Caki2 (cell line): ENCODE data around the gene PDIA6. TPM values are rescaled to one million over a fixed set of nuclear protein-coding genes. Genes with fewer than 3 reads are reported as not detected.
A peak's percentile ranks its signal among the peaks of the same experiment; 100 is the strongest.
"Not testable (repeated sequence)": the region's sequence is repeated elsewhere in the genome, so short reads cannot be mapped to it uniquely, and the experiment has no call there.

Experiments
- DNase-seq: peaks from one replicate; pipeline ENCODE4 v3.0.0-alpha.2; 2015; ENCODE audit warnings: low read depth
- in situ Hi-C: cut with HindIII; loops from 2 replicates; pipeline ENCODE4 v1.10.0; 2016; ENCODE audit warnings: low sequenced_read_pairs, low pct_unique_long_range_greater_than_20kb, mixed read lengths
- total RNA-seq: library from RNA; depleted of rRNA; stranded (reverse); fragments of >200 nt; shearing (Covaris generic); gene quantifications from 2 replicates; pipeline ENCODE4 v1.2.3, GENCODE V29; 2014; ENCODE audit warnings: low replicate concordance

The PDIA6 gene
- total RNA-seq, 1 experiment from 2014 or later, result 548 TPM

- in situ Hi-C loops, result loop anchor here (10.0 kb wide), 1 partner anchor 299 kb away; a partner anchor contains a TSS
- peak; percentile 21 for DNase-seq
These were observed 22.7 kb upstream of the PDIA6 start for GRCh38 chr2:10835052-10835970.

- in situ Hi-C loops, result loop anchor here (10.0 kb wide), 1 partner anchor 301 kb away; a partner anchor contains a TSS
- DNase-seq, result no peak
These were observed 21.6 kb upstream of the PDIA6 start for GRCh38 chr2:10834068-10834655.

- in situ Hi-C loops, result loop anchor here (10.0 kb wide), 1 partner anchor 302 kb away; a partner anchor contains a TSS
- DNase-seq, result no peak
These were observed 20.4 kb upstream of the PDIA6 start for GRCh38 chr2:10833021-10833420.

GRCh38 chr2:10832203-10832936 is 19.8 kb upstream of the PDIA6 start:
- peak; percentile 72 for DNase-seq
- in situ Hi-C loops, result loop anchor here (10.0 kb wide), 1 partner anchor 302 kb away; a partner anchor contains a TSS

GRCh38 chr2:10831400-10831985 is 18.9 kb upstream of the PDIA6 start:
- DNase-seq, result no peak
- in situ Hi-C loops, result loop anchor here (10.0 kb wide), 1 partner anchor 303 kb away; a partner anchor contains a TSS

GRCh38 chr2:10830641-10831399 is 18.2 kb upstream of the PDIA6 start:
- in situ Hi-C loops, result loop anchor here (10.0 kb wide), 1 partner anchor 304 kb away; a partner anchor contains a TSS

GRCh38 chr2:10830203-10830602 is 17.6 kb upstream of the PDIA6 start:
- in situ Hi-C loops, result loop anchor here (10.0 kb wide), 1 partner anchor 305 kb away; a partner anchor contains a TSS
- no peak for DNase-seq

More at GRCh38 chr2:10830641-10831399, 18.2 kb upstream of the PDIA6 start:
- DNase-seq, result no peak

GRCh38 chr2:10829299-10829698 is 16.7 kb upstream of the PDIA6 start:
- in situ Hi-C loops, result no loop called here
- no peak for DNase-seq

- no peak for DNase-seq
- in situ Hi-C loops, result no loop called here
These were observed 15.8 kb upstream of the PDIA6 start for GRCh38 chr2:10828346-10828745.

- in situ Hi-C loops, result no loop called here
- no peak for DNase-seq
These were observed 14.0 kb upstream of the PDIA6 start for GRCh38 chr2:10826625-10827024.

- in situ Hi-C loops, result no loop called here
- DNase-seq, result no peak
These were observed 13.4 kb upstream of the PDIA6 start for GRCh38 chr2:10826026-10826425.

- in situ Hi-C loops, result no loop called here
- DNase-seq, result no peak
These were observed 11.6 kb upstream of the PDIA6 start for GRCh38 chr2:10824191-10824590.

GRCh38 chr2:10820978-10821695 is 8.6 kb upstream of the PDIA6 start:
- in situ Hi-C loops, result no loop called here
- DNase-seq, result no peak

GRCh38 chr2:10820562-10820961 is 8.0 kb upstream of the PDIA6 start:
- in situ Hi-C loops, result no loop called here
- DNase-seq, result no peak

GRCh38 chr2:10819714-10820314 is 7.2 kb upstream of the PDIA6 start:
- no peak for DNase-seq
- in situ Hi-C loops, result no loop called here

- in situ Hi-C loops, result no loop called here
- no peak for DNase-seq
These were observed 6.4 kb upstream of the PDIA6 start for GRCh38 chr2:10818984-10819383.

- in situ Hi-C loops, DNase-seq: not testable (repeated sequence)
These were observed 5.7 kb upstream of the PDIA6 start for GRCh38 chr2:10818305-10818704.
